GM04504 (cell line): ENCODE data around the gene POLR1B.
"Not testable (repeated sequence)": the region's sequence is repeated elsewhere in the genome, so short reads cannot be mapped to it uniquely, and the experiment has no call there.

Experiments used
- DNase-seq: peaks from one replicate; pipeline ENCODE4 v3.0.0-alpha.2; 2012; ENCODE audit warnings: low read depth

Gene POLR1B

GRCh38 chr2:112600634-112601033, 58.4 kb downstream of the POLR1B start:
- no peak for DNase-seq

GRCh38 chr2:112601754-112602153, 59.5 kb downstream of the POLR1B start:
- no peak for DNase-seq

GRCh38 chr2:112602917-112603316, 60.7 kb downstream of the POLR1B start:
- no peak for DNase-seq

GRCh38 chr2:112603731-112604130, 61.5 kb downstream of the POLR1B start:
- DNase-seq, result no peak

- DNase-seq, result no peak
Measured at GRCh38 chr2:112604952-112605351, 62.7 kb downstream of the POLR1B start.

- DNase-seq, result no peak
Measured at GRCh38 chr2:112605926-112606325, 63.7 kb downstream of the POLR1B start.

GRCh38 chr2:112606547-112606946, 64.3 kb downstream of the POLR1B start:
- DNase-seq, result no peak

GRCh38 chr2:112607680-112608438, 65.6 kb downstream of the POLR1B start:
- no peak for DNase-seq

- DNase-seq, result not testable (repeated sequence)
Measured at GRCh38 chr2:112609320-112609719, 67.1 kb downstream of the POLR1B start.

GRCh38 chr2:112612283-112612682, 70.0 kb downstream of the POLR1B start:
- DNase-seq, result not testable (repeated sequence)

GRCh38 chr2:112614201-112614840, 72.1 kb downstream of the POLR1B start:
- DNase-seq, result no peak

GRCh38 chr2:112615051-112615450, 72.8 kb downstream of the POLR1B start:
- DNase-seq, result no peak

- not testable (repeated sequence) for DNase-seq
Measured at GRCh38 chr2:112615798-112616197, 73.5 kb downstream of the POLR1B start.

GRCh38 chr2:112618383-112618782, 76.1 kb downstream of the POLR1B start:
- DNase-seq, result no peak

- DNase-seq, result peak; percentile 66
Measured at GRCh38 chr2:112621790-112622527, 79.7 kb downstream of the POLR1B start.

GRCh38 chr2:112622528-112622849, 80.2 kb downstream of the POLR1B start:
- peak; percentile 79 for DNase-seq

GRCh38 chr2:112623913-112624777, 81.9 kb downstream of the POLR1B start:
- DNase-seq, result peak; percentile 76

GRCh38 chr2:112625474-112626114, 83.3 kb downstream of the POLR1B start:
- DNase-seq, result no peak

- DNase-seq, result peak; percentile 39
Measured at GRCh38 chr2:112626604-112627059, 84.4 kb downstream of the POLR1B start.
